CD4-positive, alpha-beta T cell treated with Interleukin-15 for 1 hour (primary cell): ENCODE results near the gene TIA1.
"Not testable (repeated sequence)": the region's sequence is repeated elsewhere in the genome, so short reads cannot be mapped to it uniquely, and the experiment has no call there.

Source experiments
- DNase-seq: peaks from one replicate; pipeline ENCODE4 v3.0.0-alpha.2; 2020

Gene TIA1

GRCh38 chr2:70214365-70214764 is 34.1 kb downstream of the TIA1 start:
- no peak for DNase-seq

DNA sequence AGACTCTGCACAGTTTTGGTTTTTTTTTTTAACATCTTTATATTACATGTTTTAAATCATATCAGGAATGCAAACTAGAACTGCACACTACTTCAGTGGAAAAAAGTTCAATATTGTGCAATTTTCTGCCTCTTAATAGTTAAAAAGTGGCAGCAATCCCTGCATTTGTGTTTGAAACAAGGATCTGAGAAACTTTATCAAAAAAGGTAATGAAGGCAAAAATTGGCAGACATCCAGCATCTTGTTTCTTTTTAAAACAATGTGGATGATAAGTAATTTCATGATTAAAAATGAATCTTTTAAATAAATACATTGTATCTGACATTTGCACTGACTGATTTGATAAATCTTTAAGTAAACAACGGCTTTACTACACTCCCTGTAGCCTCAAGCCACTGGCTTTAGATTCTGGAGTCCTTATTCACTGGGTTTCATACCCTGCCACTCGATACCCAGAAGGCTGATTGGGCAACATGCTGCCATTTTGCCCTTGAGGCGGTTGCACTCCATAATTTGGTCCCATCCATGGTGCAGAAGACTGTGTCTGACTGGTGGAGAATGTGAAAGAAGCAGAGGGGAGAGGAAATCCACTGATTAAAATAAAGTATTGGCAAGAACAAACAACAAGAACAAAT is 36.0 kb downstream of the TIA1 start:
- DNase-seq, result no peak

GRCh38 chr2:70211595-70211994 is 36.8 kb downstream of the TIA1 start:
- no peak for DNase-seq

GRCh38 chr2:70204452-70204851 is 44.0 kb downstream of the TIA1 start:
- DNase-seq, result no peak

GRCh38 chr2:70203086-70203485 is 45.3 kb downstream of the TIA1 start:
- no peak for DNase-seq

DNA sequence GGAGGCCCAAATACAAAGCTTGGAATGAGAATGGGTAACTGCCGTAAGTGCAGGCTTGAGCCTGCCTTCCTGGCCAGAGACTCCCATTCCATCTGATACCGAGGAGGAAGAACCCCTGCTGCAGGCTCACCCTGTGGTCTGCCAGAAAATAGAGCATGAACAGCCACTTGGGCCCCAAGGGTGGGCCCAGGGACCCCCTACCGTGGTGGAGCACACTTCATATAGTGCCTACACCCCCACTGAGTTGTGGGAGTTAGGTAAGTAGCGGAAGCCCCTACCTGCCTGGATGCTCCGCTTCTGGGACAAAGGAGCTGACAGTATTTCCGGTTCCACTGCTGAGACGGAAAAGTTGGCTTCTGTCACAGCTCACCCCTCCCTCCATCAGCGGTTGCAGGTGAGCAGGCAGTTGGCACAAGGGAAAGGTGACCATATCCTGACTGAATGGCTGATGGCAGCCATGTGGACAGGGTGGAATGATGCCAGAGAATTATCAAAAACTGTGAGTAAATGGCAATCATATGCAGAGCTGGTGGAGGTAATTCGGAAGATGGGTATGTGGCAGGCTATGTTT is 46.1 kb downstream of the TIA1 start:
- no peak for DNase-seq

GRCh38 chr2:70201831-70202230 is 46.6 kb downstream of the TIA1 start:
- no peak for DNase-seq

- DNase-seq, result no peak
These were observed 47.1 kb downstream of the TIA1 start for GRCh38 chr2:70201225-70201768.

GRCh38 chr2:70199320-70199864 is 49.0 kb downstream of the TIA1 start:
- DNase-seq, result no peak

DNA sequence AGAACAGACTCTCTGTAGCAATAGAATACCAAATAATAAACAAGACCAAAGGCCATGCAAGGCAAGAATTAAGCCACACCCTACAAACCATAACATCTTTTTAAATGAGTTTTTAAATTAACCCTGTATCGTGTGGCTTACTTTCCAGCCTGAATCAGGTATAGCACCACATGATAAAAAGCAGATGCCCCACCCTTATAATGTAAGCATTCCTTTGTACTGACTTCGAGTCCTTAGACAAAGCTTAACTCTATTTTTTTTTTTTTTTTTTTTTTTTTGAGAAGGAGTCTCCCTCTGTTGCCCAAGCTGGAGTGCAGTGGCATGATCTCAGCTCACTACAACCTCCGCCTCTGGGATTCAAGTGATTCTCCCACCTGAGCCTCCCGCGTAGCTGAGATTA is 55.9 kb downstream of the TIA1 start:
- DNase-seq, result no peak

DNA sequence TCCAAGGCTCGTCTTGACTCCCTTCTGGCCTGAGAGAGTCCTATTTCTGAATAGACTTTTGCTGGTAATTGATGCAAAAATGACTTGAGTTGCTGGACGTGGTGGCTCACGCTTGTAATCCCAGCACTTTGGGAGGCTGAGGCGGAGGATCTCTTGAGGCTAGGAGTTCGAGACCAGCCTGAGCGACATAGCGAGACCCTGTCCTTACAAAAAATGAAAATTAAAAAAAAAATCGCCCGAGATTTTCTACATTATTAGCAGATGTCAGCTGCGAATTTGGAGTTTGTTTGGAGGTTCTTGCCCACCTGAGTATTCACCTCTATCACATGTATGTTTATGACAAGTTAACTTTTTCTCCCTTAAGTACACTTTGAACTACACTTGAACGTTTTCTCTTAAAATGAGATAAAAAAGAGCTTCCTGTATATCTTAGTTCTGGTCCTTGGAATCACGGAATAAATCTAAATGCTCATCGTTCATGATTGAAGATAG is 57.1 kb downstream of the TIA1 start:
- no peak for DNase-seq

- peak; percentile 96 for DNase-seq
These were observed 57.8 kb downstream of the TIA1 start, which contains the start of gene C2orf42 for GRCh38 chr2:70190418-70191243. Gene C2orf42 (minus strand): TSS chr2:70191019. CDS start chr2:70181985, 9,034 bp downstream.

DNA sequence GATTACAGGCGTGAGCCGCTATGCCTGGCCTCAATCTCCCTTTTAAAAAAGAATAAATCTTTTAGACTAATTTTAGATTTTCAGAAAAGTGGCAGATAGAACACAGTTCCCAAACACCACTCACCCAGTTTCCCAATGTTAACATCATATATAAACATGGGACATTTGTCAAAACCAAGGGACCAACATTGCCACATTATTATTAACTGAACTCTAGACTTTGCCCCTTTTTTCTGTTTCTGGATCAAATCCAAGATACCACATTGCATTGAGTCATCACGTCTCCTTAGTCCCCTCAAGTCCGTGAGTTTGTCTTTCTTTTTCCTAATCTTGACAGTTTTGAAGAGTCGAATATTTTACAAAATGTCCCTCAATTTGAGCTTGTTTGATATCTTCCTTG is 60.0 kb downstream of the TIA1 start:
- no peak for DNase-seq

DNA sequence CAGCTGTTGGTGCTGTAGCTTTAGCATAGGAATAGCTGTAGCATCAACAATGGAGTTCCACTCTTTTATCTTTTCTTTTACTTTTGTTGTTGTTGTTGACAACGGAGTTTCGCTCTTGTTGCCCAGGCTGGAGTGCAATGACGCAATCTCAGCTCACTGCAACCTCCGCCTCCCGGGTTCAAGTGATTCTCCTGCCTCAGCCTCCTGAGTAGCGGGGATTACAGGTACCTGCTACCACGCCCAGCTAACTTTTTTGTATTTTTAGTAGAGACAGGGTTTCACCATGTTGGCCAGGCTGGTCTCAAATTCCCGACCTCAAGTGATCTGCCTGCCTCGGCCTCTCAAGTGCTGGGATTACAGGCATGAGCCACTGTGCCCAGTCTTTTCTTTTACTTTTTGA is 61.3 kb downstream of the TIA1 start:
- DNase-seq, result not testable (repeated sequence)

- no peak for DNase-seq
These were observed 65.7 kb downstream of the TIA1 start for GRCh38 chr2:70182689-70183088.

DNA sequence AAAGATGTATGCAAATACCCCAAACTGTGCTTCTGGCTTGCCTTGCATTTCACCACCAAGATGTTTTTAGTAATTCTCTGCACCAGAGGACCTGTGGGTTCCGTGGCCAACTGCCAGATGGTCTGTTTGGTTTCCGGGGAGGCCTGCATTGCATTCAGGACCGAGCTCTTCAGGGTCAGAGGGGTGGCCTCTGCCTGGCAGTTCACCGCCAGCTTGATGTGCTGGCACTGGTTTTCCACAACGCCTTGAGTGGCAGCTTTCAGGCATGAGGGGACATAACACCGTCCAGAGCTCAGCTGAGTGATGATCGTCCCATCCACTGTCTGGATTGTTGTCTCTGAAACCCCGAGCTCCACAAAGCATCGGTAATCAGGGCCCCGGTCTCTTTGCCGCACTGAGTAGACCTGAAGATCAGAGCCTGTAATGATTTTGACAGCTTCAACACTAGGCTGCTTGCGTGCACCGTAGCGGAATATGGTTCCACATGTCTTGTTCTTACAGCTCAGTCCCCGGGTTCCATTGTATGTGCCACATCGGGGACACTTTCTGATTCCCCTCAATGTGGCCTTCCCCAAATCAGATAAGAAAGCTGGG is 67.0 kb downstream of the TIA1 start:
- no peak for DNase-seq

GRCh38 chr2:70173520-70173919 is 74.9 kb downstream of the TIA1 start:
- no peak for DNase-seq

DNA sequence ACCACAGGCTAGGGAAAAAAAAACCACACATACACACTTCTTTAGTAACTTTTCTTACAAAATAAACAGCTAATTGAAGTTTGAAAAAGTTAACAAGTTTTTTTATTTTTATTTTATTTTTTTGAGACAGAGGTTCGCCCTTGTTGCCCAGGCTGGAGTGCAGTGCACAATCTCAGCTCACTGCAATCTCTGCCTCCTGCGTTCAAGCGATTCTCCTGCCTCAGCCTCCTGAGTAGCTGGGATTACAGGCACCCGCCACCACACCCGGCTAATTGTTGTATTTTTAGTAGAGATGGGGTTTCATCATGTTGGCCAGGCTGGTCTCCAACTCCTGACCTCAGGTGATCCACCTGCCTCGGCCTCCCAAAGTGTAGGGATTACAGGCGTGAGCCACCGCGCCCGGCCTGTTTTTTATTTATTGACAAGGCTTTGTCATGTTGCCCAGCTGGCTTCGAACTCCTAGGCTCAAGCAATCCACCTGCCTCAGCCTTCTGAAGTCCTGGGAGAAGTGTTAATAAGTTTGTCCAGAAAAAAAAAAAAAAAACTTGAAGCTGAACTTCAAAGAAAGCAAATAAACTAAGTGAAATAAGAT is 78.7 kb downstream of the TIA1 start:
- DNase-seq, result not testable (repeated sequence)

DNA sequence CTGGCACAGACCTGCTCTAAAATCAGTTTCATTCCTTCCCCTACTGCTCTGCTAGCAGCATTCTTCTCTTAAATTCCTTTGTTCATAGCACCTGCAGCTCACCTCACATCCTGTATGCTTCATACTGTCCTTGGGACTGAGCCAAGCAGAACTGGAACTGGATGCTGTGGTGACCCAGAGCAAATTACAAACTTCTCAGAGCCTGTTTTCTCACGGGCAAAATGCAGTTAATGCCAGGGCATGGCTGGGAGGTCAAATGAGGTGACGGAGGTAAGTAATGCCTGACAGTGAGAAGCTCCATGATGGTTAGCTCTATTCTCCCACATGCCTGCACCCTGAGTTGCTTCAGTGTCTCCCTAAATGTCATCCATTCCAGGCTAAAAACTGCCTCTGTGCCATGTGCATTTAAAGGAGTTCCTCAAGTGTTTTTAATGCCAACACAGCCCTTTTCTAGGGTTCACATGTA is 87.3 kb downstream of the TIA1 start:
- no peak for DNase-seq

- no peak for DNase-seq
These were observed 87.9 kb downstream of the TIA1 start for GRCh38 chr2:70160545-70160944.
